Measurements from ENCODE around the gene CLSTN2.

DNA sequence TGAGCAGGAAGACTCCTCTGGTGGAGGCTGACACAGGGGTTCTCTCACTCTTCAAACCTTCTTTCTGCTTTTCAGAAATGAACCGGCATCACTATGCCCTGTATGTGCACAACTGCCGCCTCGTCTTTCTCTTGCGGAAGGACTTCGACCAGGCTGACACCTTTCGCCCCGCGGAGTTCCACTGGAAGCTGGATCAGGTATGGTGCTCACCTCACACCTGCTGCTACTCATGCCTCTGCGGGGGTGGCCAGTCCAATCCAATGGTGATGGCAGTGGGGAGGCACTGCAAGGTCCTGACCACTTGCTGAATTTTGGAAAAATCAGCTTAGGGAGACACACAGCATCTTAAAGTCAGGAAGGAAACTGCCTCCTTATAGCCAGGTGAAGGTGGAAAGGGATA, 531.5 kb downstream of the CLSTN2 start:
- no peak for TF ChIP-seq GABPA (IDR thresholded peaks at IDR 0.05; ENCODE audit: borderline replicate concordance, insufficient read depth, low read length)
- TF ChIP-seq, protein P1, sequence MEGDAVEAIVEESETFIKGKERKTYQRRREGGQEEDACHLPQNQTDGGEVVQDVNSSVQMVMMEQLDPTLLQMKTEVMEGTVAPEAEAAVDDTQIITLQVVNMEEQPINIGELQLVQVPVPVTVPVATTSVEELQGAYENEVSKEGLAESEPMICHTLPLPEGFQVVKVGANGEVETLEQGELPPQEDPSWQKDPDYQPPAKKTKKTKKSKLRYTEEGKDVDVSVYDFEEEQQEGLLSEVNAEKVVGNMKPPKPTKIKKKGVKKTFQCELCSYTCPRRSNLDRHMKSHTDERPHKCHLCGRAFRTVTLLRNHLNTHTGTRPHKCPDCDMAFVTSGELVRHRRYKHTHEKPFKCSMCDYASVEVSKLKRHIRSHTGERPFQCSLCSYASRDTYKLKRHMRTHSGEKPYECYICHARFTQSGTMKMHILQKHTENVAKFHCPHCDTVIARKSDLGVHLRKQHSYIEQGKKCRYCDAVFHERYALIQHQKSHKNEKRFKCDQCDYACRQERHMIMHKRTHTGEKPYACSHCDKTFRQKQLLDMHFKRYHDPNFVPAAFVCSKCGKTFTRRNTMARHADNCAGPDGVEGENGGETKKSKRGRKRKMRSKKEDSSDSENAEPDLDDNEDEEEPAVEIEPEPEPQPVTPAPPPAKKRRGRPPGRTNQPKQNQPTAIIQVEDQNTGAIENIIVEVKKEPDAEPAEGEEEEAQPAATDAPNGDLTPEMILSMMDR (IDR thresholded peaks at IDR 0.05; ENCODE audit: control extremely low read depth in 1 of 3, insufficient read depth in 1 of 3, low read depth in 1 of 3, low read length in 3 of 3): no peak

Data from H1 (cell line).